B cell (primary cell): ENCODE results near the gene LENG9. TPM values are rescaled to one million over a fixed set of nuclear protein-coding genes. Genes with fewer than 3 reads are reported as not detected.

Experiments
- ATAC-seq: fragments of 200-7000 bp; cut with Tn5 transposase; one replicate; pipeline ENCODE4 v1.10.0; 2021; ENCODE audit warnings: low read depth, mild to moderate bottlenecking, moderate number of reproducible peaks, moderate library complexity
- CTCF ChIA-PET: fragments of 350-600 bp; sonication (Branson Sonifier 250); formaldehyde crosslinking; loops from one replicate; lab custom pipeline; 2021; ENCODE audit warnings: antibody characterized with exemption, inconsistent platforms; lab: Charles Lee
- POLR2A ChIA-PET: fragments of 350-600 bp; sonication (Branson Sonifier 250); formaldehyde crosslinking; loops from one replicate; lab custom pipeline; 2021; ENCODE audit warnings: antibody characterized with exemption; lab: Charles Lee
- DNase-seq: peaks from one replicate; pipeline ENCODE4 v3.0.0; 2013
- H2AFZ ChIP-seq: 2 replicates; pipeline ENCODE4 v1.6.1; 2012; ENCODE audit warnings: mild to moderate bottlenecking, low read depth, low read length; ENCODE audit not compliant: insufficient read depth, poor library complexity, severe bottlenecking
- H3K27ac ChIP-seq, 2 donors: 1 replicate in 1 of 2; 2 replicates in 1 of 2; pipeline ENCODE4 v1.5.1; 2012 to 2013; ENCODE audit warnings: low read length in 2 of 2, mild to moderate bottlenecking in 2 of 2, moderate library complexity in 1 of 2
- H3K27me3 ChIP-seq, 4 experiments: fragments of 200-600 bp in 1 of 4; sonication (generic) in 1 of 4; replicated peaks in 1 of 4; 1 replicate in 2 of 4; 2 replicates in 2 of 4; pipeline versions ENCODE4 v1.6.1 to v1.7.0; 2013 to 2016; ENCODE audit warnings: low read length in 3 of 4, mild to moderate bottlenecking in 2 of 4, mixed read lengths in 1 of 4, moderate library complexity in 1 of 4; ENCODE audit not compliant: insufficient read depth in 4 of 4, control insufficient read depth in 3 of 4; ENCODE audit errors: control extremely low read depth in 1 of 4
- H3K36me3 ChIP-seq, 2 experiments: replicated peaks in 1 of 2; 1 replicate in 1 of 2; 2 replicates in 1 of 2; pipeline versions ENCODE4 v1.6.1 to v1.7.1; 2013; ENCODE audit warnings: low read length in 1 of 2; ENCODE audit not compliant: insufficient read depth in 2 of 2, control insufficient read depth in 1 of 2; ENCODE audit errors: control extremely low read depth in 1 of 2, extremely low read depth in 1 of 2
- H3K4me1 ChIP-seq, 2 donors: fragments of 200-600 bp in 1 of 2; sonication (generic) in 1 of 2; 1 replicate in 1 of 2; 2 replicates in 1 of 2; pipeline versions ENCODE4 v1.5.1 to v1.6.1; 2013 to 2017; ENCODE audit warnings: low read length in 2 of 2; ENCODE audit not compliant: control insufficient read depth in 2 of 2, insufficient read depth in 2 of 2
- H3K4me2 ChIP-seq: replicated peaks from 2 replicates; pipeline ENCODE3; 2012; ENCODE audit warnings: mild to moderate bottlenecking, low read depth, low read length; ENCODE audit not compliant: poor library complexity, severe bottlenecking
- H3K4me3 ChIP-seq, 5 experiments: fragments of 200-600 bp in 1 of 5; sonication (generic) in 1 of 5; 1 replicate in 3 of 5; 2 replicates in 2 of 5; pipeline versions ENCODE4 v1.5.1 to v1.7.0; 2011 to 2016; ENCODE audit warnings: low read length in 4 of 5, mild to moderate bottlenecking in 4 of 5, low read depth in 2 of 5, control low read depth in 1 of 5, moderate library complexity in 1 of 5; ENCODE audit not compliant: insufficient read depth in 1 of 5; ENCODE audit errors: control extremely low read depth in 1 of 5, extremely low read depth in 1 of 5
- H3K79me2 ChIP-seq: fragments of 200-600 bp; sonication (generic); one replicate; pipeline ENCODE4 v1.6.0; 2016; ENCODE audit warnings: low read length; ENCODE audit not compliant: control insufficient read depth, insufficient read depth
- H3K9ac ChIP-seq: fragments of 200-600 bp; sonication (generic); 2 replicates; pipeline ENCODE4 v1.6.1; 2017; ENCODE audit warnings: mild to moderate bottlenecking, low read length, moderate library complexity
- H3K9me3 ChIP-seq, 3 donors: one replicate each; pipeline versions ENCODE4 v1.6.1 to v1.7.1; 2013; ENCODE audit warnings: low read length in 2 of 3; ENCODE audit not compliant: control insufficient read depth in 2 of 3, insufficient read depth in 1 of 3; ENCODE audit errors: control extremely low read depth in 1 of 3
- H4K20me1 ChIP-seq: 2 replicates; pipeline ENCODE4 v1.6.0; 2012; ENCODE audit warnings: mild to moderate bottlenecking, low read length; ENCODE audit not compliant: insufficient read depth, control insufficient read depth, poor library complexity, severe bottlenecking
- H3K27ac Mint-ChIP-seq: one replicate; pipeline ENCODE4 v1.8.0; 2021; ENCODE audit warnings: mixed read lengths
- H3K27me3 Mint-ChIP-seq: one replicate; pipeline ENCODE4 v1.8.0; 2021; ENCODE audit warnings: mixed read lengths
- H3K4me1 Mint-ChIP-seq: one replicate; pipeline ENCODE4 v1.8.0; 2021; ENCODE audit warnings: mixed read lengths
- H3K4me3 Mint-ChIP-seq: one replicate; pipeline ENCODE4 v1.8.0; 2021; ENCODE audit warnings: mixed read lengths
- H3K9me3 Mint-ChIP-seq: one replicate; pipeline ENCODE4 v1.8.0; 2022; ENCODE audit warnings: mixed read lengths; ENCODE audit not compliant: insufficient read depth
- CTCF ChIP-seq: fragments of 200-600 bp; IDR thresholded peaks from one replicate; pipeline ENCODE4 v1.8.0; 2022; ENCODE audit warnings: antibody characterized with exemption, mild to moderate bottlenecking
- EZH2 ChIP-seq: IDR thresholded peaks from 2 replicates; pipeline ENCODE4 v1.6.1; 2012; ENCODE audit warnings: borderline replicate concordance, low read depth, mild to moderate bottlenecking, moderate library complexity, low read length; ENCODE audit not compliant: insufficient read depth, poor library complexity, severe bottlenecking
- WGBS: methylation state at CpG from one replicate; pipeline ENCODE4 v1.1.5; 2013; ENCODE audit warnings: missing lambda C conversion rate; ENCODE audit not compliant: insufficient coverage; 5-methylcytosine and 5-hydroxymethylcytosine counted together
- intact Hi-C: fragments of 100-400 bp; cut with micrococcal nuclease; formaldehyde crosslinking; loops from one replicate; pipeline ENCODE4 v1.10.0; 2022
- polyA plus RNA-seq: library from polyadenylated mRNA; depleted of rRNA; stranded (reverse); fragments of >200 nt; gene quantifications from 2 replicates; pipeline ENCODE4 v1.2.3, GENCODE V29; 2012
- total RNA-seq, 2 donors: library from RNA; stranded (reverse); fragments of 120-200 nt in 1 of 2; gene quantifications; 1 replicate in 1 of 2; 2 replicates in 1 of 2; pipeline versions ENCODE4 v1.2.3 to v1.2.4, GENCODE V29; 2013 to 2022

Gene LENG9
- total and polyA plus RNA-seq, 2 donors (not counting 1 experiment from before 2014, with no cell fraction given) = 4.6 to 6.6 TPM

DNA sequence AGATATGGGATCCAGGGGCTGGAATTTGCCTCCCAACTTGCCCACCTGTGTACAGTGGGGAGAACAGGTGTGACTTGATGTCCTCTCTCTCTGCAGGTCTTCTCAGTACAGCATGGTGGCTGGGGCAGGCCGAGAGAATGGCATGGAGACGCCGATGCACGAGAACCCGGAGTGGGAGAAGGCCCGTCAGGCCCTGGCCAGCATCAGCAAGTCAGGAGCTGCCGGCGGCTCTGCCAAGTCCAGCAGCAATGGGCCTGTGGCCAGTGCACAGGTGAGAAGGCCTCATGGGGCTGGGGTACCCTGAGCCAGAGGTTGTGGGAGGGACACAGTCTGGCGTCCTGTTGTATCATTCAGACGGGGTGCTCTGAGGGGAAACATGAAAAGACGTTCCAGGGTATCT is 11.6 kb downstream of the LENG9 start:
- H3K9me3 Mint-ChIP-seq = no peaks in the 10 kb centered on the region
- H3K27ac Mint-ChIP-seq = no peak overlapping the region
- Histone ChIP-seq H4K20me1 (peaks cover 77% of the 10 kb centered on the region), H3K9me3 (peaks cover 0 to 2% (median 0%) of the 10 kb centered on the region in 3 donors), H3K4me1 (peaks cover 31 to 33% of the 10 kb centered on the region in 2 donors), H3K36me3 (peaks cover 1 to 65% of the 10 kb centered on the region in 2 experiments), H3K4me3 (no peak overlapping the region), H3K79me2 (peaks cover 94% of the 10 kb centered on the region), H3K9ac (no peak overlapping the region), H3K4me2 (no peak overlapping the region), H2AFZ (no peak overlapping the region), H3K27ac (no peak overlapping the region), H3K27me3 (no peaks in the 10 kb centered on the region)
- CTCF ChIA-PET = no interaction called here
- POLR2A ChIA-PET = no interaction called here
- WGBS = 97% methylated on average over 11 of the region's 11 CpGs
- intact Hi-C loops = no loop called here
- no peaks in the 10 kb centered on the region for H3K27me3 Mint-ChIP-seq
- DNase-seq (no peak), ATAC-seq (no peak)
- H3K4me1 Mint-ChIP-seq = peaks cover 44% of the 10 kb centered on the region
- TF ChIP-seq EZH2 = no peak
- TF ChIP-seq CTCF = no peak
- peak overlapping the region; percentile 23 for H3K4me3 Mint-ChIP-seq

- Histone ChIP-seq H4K20me1 (peaks cover 71% of the 10 kb centered on the region), H3K9me3 (peaks cover 0 to 2% (median 0%) of the 10 kb centered on the region in 3 donors), H3K79me2 (peaks cover 93% of the 10 kb centered on the region), H3K27me3 (no peaks in the 10 kb centered on the region), H3K27ac (peak overlapping the region in 1 of 2 donors; percentile 49), H3K4me2 (peak overlapping the region; percentile 94), H3K4me1 (peaks cover 31 to 33% of the 10 kb centered on the region in 2 donors), H3K36me3 (peaks cover 1 to 59% of the 10 kb centered on the region in 2 experiments), H3K9ac (no peak overlapping the region), H3K4me3 (no peak overlapping the region), H2AFZ (no peak overlapping the region)
- H3K9me3 Mint-ChIP-seq = no peaks in the 10 kb centered on the region
- 72% methylated on average over 5 of the region's 9 CpGs for WGBS
- ATAC-seq (no peak), DNase-seq (no peak)
- intact Hi-C loops = no loop called here
- TF ChIP-seq EZH2 = no peak
- TF ChIP-seq CTCF = no peak
- H3K4me1 Mint-ChIP-seq = peaks cover 48% of the 10 kb centered on the region
- no peaks in the 10 kb centered on the region for H3K27me3 Mint-ChIP-seq
- peak overlapping the region; percentile 95 for H3K4me3 Mint-ChIP-seq
- peak overlapping the region; percentile 100 for H3K27ac Mint-ChIP-seq
- ChIA-PET CTCF (no interaction called here), POLR2A (no interaction called here)
These were observed 12.2 kb downstream of the LENG9 start for GRCh38 chr19:54451331-54451871.
